Uterus (tissue), 2 donors: Measurements from ENCODE around the gene CNTF.

Experiments
- CTCF ChIP-seq, 4 experiments: fragments of 200-600 bp in 2 of 4; fragments of 450-650 bp in 2 of 4; sonication (generic) in 2 of 4; IDR thresholded peaks; one replicate each; pipeline ENCODE4 v1.5.1; 2016 to 2019; ENCODE audit warnings: antibody characterized with exemption in 4 of 4, mild to moderate bottlenecking in 2 of 4, moderate library complexity in 1 of 4
- POLR2A ChIP-seq, 2 donors: fragments of 450-650 bp; IDR thresholded peaks; one replicate each; pipeline ENCODE4 v1.6.1; 2016; ENCODE audit warnings: antibody characterized with exemption in 2 of 2, mild to moderate bottlenecking in 1 of 2, moderate library complexity in 1 of 2

- TF ChIP-seq CTCF (IDR thresholded peaks at IDR 0.05) (no peak), POLR2A (IDR thresholded peaks at IDR 0.05) (no peak)
Measured at GRCh38 chr11:58628446-58628845, 6.0 kb downstream of the CNTF start.
